Progenitor cell of endocrine pancreas (in vitro differentiated cells): ENCODE data around the gene VWA3B. TPM values are rescaled to one million over a fixed set of nuclear protein-coding genes. Genes with fewer than 3 reads are reported as not detected.
"Not testable (repeated sequence)": the region's sequence is repeated elsewhere in the genome, so short reads cannot be mapped to it uniquely, and the experiment has no call there.

Experiments
- DNase-seq: peaks from one replicate; pipeline ENCODE4 v3.0.0; 2021; ENCODE audit warnings: low spot score; ENCODE audit not compliant: unreplicated experiment
- H3K27ac Mint-ChIP-seq: 2 replicates; pipeline ENCODE4 v1.8.0; 2021; ENCODE audit warnings: mild to moderate bottlenecking, moderate library complexity, mixed read lengths
- H3K27me3 Mint-ChIP-seq: 2 replicates; pipeline ENCODE4 v1.8.0; 2021; ENCODE audit warnings: mixed read lengths
- H3K36me3 Mint-ChIP-seq: 2 replicates; pipeline ENCODE4 v1.8.0; 2022; ENCODE audit warnings: mixed read lengths; ENCODE audit not compliant: insufficient read depth
- H3K4me1 Mint-ChIP-seq: 2 replicates; pipeline ENCODE4 v1.8.0; 2021; ENCODE audit warnings: low read depth, mixed read lengths
- H3K4me3 Mint-ChIP-seq: 2 replicates; pipeline ENCODE4 v1.8.0; 2021; ENCODE audit warnings: low read depth, mild to moderate bottlenecking, moderate library complexity, mixed read lengths
- H3K9me3 Mint-ChIP-seq: 2 replicates; pipeline ENCODE4 v1.8.0; 2021; ENCODE audit warnings: low read depth, mixed read lengths
- total RNA-seq: library from RNA; stranded (reverse); gene quantifications from 2 replicates; pipeline ENCODE4 v1.2.1, GENCODE V29; 2021
- TF ChIP-seq, protein P1 (sequence below): fragments of 200-600 bp; sonication (generic); IDR thresholded peaks from one replicate; pipeline ENCODE4 v1.5.0; 2021; ENCODE audit warnings: antibody characterized with exemption, mild to moderate bottlenecking; ENCODE audit not compliant: unreplicated experiment

VWA3B gene
- total RNA-seq, 1 donor from 2014 or later = 0.12 TPM

DNA sequence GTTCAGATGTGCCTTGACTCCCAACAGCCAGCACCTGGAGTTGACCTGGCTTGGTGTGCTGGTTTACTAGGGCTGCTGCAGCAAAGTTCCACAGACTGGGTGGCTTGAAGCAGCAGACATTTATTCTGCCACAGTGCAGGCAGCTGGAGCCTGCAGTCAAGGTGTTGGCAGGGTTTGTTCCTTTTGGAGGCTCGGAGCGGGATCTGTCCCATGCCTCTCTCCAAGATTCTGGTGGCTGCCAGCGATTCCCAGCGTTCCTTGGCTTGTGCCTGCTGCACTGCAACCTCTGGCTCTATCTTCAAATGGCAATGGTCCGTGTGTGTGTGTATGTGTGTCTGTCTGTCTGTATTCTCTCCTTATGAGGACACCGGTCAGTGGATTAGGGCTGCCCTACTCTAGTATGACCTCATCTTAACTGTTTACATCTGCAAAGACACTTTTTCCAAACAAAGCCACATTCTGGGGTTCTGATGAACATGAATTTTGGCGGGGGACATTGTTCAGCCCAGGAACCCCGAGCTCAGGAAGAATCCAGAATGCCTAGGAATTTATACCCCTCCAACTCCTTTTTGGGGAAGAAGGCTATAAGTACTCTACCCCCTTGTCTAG, 46.5 kb upstream of the VWA3B start:
- Mint-ChIP-seq H3K4me3 (no peak overlapping the region), H3K27ac (no peak overlapping the region), H3K36me3 (peaks cover 4% of the 10 kb centered on the region), H3K27me3 (peaks cover 11% of the 10 kb centered on the region), H3K4me1 (peaks cover 13% of the 10 kb centered on the region), H3K9me3 (peaks cover 19% of the 10 kb centered on the region)
- no peak for DNase-seq
- TF ChIP-seq, protein P1, sequence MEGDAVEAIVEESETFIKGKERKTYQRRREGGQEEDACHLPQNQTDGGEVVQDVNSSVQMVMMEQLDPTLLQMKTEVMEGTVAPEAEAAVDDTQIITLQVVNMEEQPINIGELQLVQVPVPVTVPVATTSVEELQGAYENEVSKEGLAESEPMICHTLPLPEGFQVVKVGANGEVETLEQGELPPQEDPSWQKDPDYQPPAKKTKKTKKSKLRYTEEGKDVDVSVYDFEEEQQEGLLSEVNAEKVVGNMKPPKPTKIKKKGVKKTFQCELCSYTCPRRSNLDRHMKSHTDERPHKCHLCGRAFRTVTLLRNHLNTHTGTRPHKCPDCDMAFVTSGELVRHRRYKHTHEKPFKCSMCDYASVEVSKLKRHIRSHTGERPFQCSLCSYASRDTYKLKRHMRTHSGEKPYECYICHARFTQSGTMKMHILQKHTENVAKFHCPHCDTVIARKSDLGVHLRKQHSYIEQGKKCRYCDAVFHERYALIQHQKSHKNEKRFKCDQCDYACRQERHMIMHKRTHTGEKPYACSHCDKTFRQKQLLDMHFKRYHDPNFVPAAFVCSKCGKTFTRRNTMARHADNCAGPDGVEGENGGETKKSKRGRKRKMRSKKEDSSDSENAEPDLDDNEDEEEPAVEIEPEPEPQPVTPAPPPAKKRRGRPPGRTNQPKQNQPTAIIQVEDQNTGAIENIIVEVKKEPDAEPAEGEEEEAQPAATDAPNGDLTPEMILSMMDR = no peak

GRCh38 chr2:98043101-98043500, 43.9 kb upstream of the VWA3B start:
- H3K27ac Mint-ChIP-seq = peak overlapping the region; percentile 19
- TF ChIP-seq, protein P1 = no peak
- no peak for DNase-seq
- no peaks in the 10 kb centered on the region for H3K27me3 Mint-ChIP-seq
- H3K36me3 Mint-ChIP-seq = peaks cover 4% of the 10 kb centered on the region
- peaks cover 24% of the 10 kb centered on the region for H3K9me3 Mint-ChIP-seq
- peaks cover 13% of the 10 kb centered on the region for H3K4me1 Mint-ChIP-seq
- no peak overlapping the region for H3K4me3 Mint-ChIP-seq

DNA sequence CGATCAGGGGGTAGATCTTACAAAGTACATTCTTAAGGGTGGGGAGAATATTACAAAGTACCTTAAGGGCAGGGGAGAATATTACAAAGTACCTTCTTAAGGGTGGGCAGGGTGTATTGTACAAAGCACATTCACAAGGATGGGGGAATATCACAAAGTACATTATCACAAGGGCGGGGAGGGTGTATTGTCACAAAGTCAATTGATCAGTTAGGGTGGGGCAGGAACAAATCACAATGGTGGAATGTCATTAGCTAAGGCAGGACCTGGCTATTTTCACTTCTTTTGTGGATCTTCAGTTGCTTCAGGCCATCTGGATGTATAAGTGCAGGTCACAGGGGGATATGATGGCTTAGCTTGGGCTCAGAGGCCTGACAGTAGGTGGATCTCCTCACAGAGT, 42.2 kb upstream of the VWA3B start:
- not testable (repeated sequence) for H3K27ac Mint-ChIP-seq, DNase-seq, H3K27me3 Mint-ChIP-seq, H3K4me3 Mint-ChIP-seq, H3K36me3 Mint-ChIP-seq
- H3K9me3 Mint-ChIP-seq = peaks cover 24% of the 10 kb centered on the region
- peaks cover 13% of the 10 kb centered on the region for H3K4me1 Mint-ChIP-seq

DNA sequence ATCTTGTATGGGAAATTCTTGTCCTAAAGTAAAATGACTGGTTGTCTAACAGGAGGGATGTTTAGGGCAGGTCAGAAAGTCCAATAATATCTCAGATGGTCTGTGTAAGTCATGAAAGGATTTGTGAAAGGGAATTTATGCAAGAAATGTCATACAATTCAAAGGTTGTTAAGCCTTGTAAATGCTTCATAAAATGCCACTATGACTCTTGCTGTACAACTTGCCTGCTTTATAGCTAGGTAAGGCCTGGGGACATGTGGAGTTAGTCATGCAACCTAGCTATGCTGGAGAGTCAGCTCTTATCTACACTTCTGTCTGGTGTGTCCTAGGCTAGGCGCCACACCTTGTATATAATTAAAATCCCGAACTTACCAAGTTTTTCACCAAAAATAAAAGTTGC, 36.9 kb upstream of the VWA3B start:
- H3K9me3 Mint-ChIP-seq = peaks cover 8% of the 10 kb centered on the region
- H3K4me3 Mint-ChIP-seq = no peak overlapping the region
- H3K27me3 Mint-ChIP-seq = no peaks in the 10 kb centered on the region
- H3K4me1 Mint-ChIP-seq = peaks cover 3% of the 10 kb centered on the region
- DNase-seq = no peak
- peaks cover 1% of the 10 kb centered on the region for H3K36me3 Mint-ChIP-seq
- no peak overlapping the region for H3K27ac Mint-ChIP-seq
- TF ChIP-seq, protein P1 = no peak

DNA sequence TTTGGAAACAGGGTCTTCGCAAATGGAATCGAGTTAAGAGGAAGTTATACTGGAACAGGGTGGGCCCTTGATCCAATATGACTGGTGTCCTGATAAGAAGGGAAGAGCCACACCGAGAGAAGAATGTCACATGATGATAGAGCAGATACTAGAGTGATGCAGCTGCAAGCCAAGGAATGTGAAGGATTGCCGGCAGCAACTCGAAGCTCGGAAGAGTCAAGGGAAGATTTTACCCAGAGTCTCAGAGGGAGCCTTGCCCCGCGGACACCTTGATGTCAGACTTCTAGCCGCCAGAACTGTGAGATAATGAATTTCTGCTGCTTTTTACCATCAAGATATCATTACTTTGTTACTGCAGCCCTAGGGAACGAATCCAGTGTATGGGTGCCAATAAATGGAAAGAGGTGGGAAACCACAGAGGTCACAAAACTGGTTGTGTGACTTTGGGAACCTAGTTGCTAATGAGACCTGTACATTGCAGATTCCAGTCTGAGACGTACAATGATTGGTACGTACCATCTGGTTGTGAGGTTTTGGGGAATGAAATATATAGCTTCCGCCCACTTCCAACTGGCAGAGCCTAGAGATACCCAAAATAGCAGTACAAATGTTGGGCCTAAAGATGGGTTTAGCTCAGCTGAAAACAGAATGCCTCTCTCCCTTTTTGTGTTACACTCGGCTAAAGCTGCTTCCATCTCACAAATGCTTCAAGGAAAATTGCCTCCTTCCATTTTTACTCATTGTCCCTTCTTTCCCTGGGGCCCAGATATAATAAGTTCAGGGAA, 28.6 kb upstream of the VWA3B start:
- Mint-ChIP-seq H3K36me3 (no peaks in the 10 kb centered on the region), H3K27me3 (no peaks in the 10 kb centered on the region), H3K4me3 (no peak overlapping the region), H3K4me1 (peaks cover 4% of the 10 kb centered on the region), H3K9me3 (peaks cover 3% of the 10 kb centered on the region), H3K27ac (no peak overlapping the region)
- no peak for DNase-seq
- TF ChIP-seq, protein P1 = no peak
